Karpas-422 (cell line): ENCODE data around the gene PEX26. TPM values are rescaled to one million over a fixed set of nuclear protein-coding genes. Genes with fewer than 3 reads are reported as not detected.

Experiments
- DNase-seq: peaks from one replicate; pipeline ENCODE4 v3.0.0-alpha.2; 2015
- H2AFZ ChIP-seq: fragments of 200-600 bp; sonication (generic); 2 replicates; pipeline ENCODE4 v1.6.1; 2014; ENCODE audit warnings: antibody characterized with exemption, low read length, mixed read lengths
- H3K27ac ChIP-seq: fragments of 200-600 bp; sonication (generic); 2 replicates; pipeline ENCODE4 v1.5.1; 2014; ENCODE audit warnings: mild to moderate bottlenecking, low read length, moderate library complexity
- H3K27me3 ChIP-seq: fragments of 200-600 bp; sonication (generic); 2 replicates; pipeline ENCODE4 v1.6.1; 2014; ENCODE audit warnings: low read length, mixed read lengths
- H3K36me3 ChIP-seq: fragments of 200-600 bp; sonication (generic); 2 replicates; pipeline ENCODE4 v1.6.1; 2014; ENCODE audit warnings: low read length, mixed read lengths; ENCODE audit not compliant: insufficient read depth
- H3K4me1 ChIP-seq: fragments of 200-600 bp; sonication (generic); 2 replicates; pipeline ENCODE4 v1.6.1; 2014; ENCODE audit warnings: mild to moderate bottlenecking, low read length, mixed read lengths
- H3K4me2 ChIP-seq: fragments of 200-600 bp; sonication (generic); 2 replicates; pipeline ENCODE4 v1.6.1; 2014; ENCODE audit warnings: low read length, low read depth, mild to moderate bottlenecking; ENCODE audit not compliant: poor library complexity, severe bottlenecking
- H3K4me3 ChIP-seq: fragments of 200-600 bp; sonication (generic); 2 replicates; pipeline ENCODE4 v1.5.1; 2014; ENCODE audit warnings: mild to moderate bottlenecking, antibody characterized with exemption, low read length, mixed read lengths
- H3K79me2 ChIP-seq: fragments of 200-600 bp; sonication (generic); 2 replicates; pipeline ENCODE4 v1.6.1; 2014; ENCODE audit warnings: mild to moderate bottlenecking, low read length, mixed read lengths
- H3K9ac ChIP-seq: fragments of 200-600 bp; sonication (generic); 2 replicates; pipeline ENCODE4 v1.6.0; 2014; ENCODE audit warnings: low read length
- H3K9me2 ChIP-seq: fragments of 200-600 bp; sonication (generic), shearing (Covaris generic); replicated peaks from 2 replicates; pipeline ENCODE4 v1.6.0; 2014; ENCODE audit warnings: mild to moderate bottlenecking, low read length, moderate library complexity; ENCODE audit not compliant: insufficient read depth
- H3K9me3 ChIP-seq: fragments of 300-700, 200-600 bp; sonication (generic); 2 replicates; pipeline ENCODE4 v1.6.1; 2014; ENCODE audit warnings: low read length, mixed read lengths
- H4K20me1 ChIP-seq: fragments of 200-600 bp; sonication (generic); 2 replicates; pipeline ENCODE4 v1.6.1; 2014; ENCODE audit warnings: mild to moderate bottlenecking, antibody characterized with exemption, low read length, low read depth; ENCODE audit not compliant: insufficient read depth
- small RNA-seq: library from RNA; depleted of rRNA; stranded (forward); fragments of <200 nt; gene quantifications from one replicate; pipeline ENCODE3, GENCODE V24; 2014
- total RNA-seq: library from RNA; depleted of rRNA; stranded (reverse); fragments of >200 nt; shearing (Covaris generic); gene quantifications from 2 replicates; pipeline ENCODE4 v1.2.3, GENCODE V29; 2014; ENCODE audit warnings: low replicate concordance; rRNA removed

PEX26 gene
- total RNA-seq, 1 experiment from 2014 or later, result 22.4 TPM

DNA sequence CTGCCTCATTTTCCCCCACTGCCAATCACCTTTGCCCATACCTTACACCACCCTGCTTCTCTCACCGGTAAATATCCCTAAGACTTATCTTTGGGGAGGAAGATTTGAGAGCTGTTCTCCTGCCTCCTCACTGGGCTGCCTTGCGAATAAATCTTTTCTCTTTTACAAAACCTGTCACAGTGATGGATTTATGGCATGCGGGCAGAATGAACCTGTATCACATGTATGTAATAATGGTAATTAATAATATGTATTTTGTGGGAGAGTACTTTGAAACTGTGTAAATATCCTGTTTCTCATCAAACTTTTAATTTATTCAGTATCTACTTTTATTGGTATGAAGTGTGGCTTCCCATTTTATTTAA lies 68.6 kb downstream of the PEX26 start:
- Histone ChIP-seq H3K9me3 (no peaks in the 10 kb centered on the region), H3K27ac (no peak overlapping the region), H3K36me3 (no peaks in the 10 kb centered on the region), H3K4me2 (no peak overlapping the region), H3K79me2 (no peaks in the 10 kb centered on the region), H4K20me1 (no peaks in the 10 kb centered on the region), H3K9me2 (no peaks in the 10 kb centered on the region), H2AFZ (no peak overlapping the region), H3K27me3 (no peaks in the 10 kb centered on the region), H3K4me1 (peaks cover 8% of the 10 kb centered on the region), H3K9ac (no peak overlapping the region), H3K4me3 (no peak overlapping the region)
- DNase-seq, result no peak

DNA sequence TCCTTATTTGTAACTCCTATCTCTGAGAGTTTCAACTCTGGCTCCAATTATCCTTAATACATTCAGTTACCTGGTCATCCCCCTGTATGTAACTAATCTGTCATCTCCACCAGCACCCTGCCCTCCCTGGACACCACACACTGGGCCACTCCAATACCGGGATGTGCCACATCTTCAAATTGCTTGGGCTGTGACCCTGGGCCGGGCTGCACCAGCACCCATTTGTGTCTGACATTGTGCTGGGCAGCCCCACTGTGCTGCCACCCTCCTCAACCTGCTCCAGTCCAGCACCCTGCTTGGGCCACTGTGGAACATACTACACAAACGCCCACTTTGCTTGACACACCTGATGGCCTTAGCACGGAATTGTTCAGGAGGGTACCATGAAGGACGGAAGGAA lies 70.0 kb downstream of the PEX26 start:
- Histone ChIP-seq H3K79me2 (no peaks in the 10 kb centered on the region), H3K4me3 (no peak overlapping the region), H3K27me3 (no peaks in the 10 kb centered on the region), H3K27ac (no peak overlapping the region), H3K9me3 (no peaks in the 10 kb centered on the region), H3K4me1 (peaks cover 8% of the 10 kb centered on the region), H3K36me3 (no peaks in the 10 kb centered on the region), H3K4me2 (no peak overlapping the region), H3K9ac (no peak overlapping the region), H2AFZ (no peak overlapping the region), H4K20me1 (no peaks in the 10 kb centered on the region), H3K9me2 (no peaks in the 10 kb centered on the region)
- no peak for DNase-seq

DNA sequence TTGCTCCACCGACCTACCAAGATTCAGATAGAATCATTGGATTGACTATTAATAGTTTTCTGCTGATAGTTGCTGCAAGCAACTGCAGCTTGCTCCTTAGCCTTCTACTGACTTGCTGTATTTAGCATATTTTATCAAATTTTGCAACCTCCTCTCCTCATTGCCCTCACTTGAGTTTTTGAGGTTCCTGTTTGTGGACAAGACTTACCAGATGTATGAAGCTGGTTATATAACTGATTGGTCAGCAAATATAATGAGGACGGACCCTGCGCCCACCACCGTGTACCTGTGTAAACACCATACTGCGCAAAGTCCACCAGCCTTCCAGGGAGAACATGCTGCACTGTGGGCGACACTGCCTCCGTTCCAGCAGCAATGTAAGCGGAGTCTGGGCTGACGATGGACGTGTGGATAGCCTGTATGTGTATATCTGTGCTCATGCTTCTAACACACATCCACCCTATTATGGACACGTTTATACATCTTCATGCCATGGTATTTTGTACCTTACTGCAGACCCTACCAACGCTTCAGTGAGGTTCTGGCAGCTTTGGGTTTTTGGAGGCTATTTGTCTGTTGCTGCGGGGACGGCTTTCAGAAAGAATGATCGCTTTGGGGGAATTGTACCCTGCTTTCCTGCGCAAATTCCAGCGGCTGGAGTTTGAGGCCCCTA lies 70.6 kb downstream of the PEX26 start:
- peaks cover 8% of the 10 kb centered on the region for H3K4me1 ChIP-seq
- no peak for DNase-seq
- no peak overlapping the region for H3K4me2 ChIP-seq
- H2AFZ ChIP-seq, result no peak overlapping the region
- no peak overlapping the region for H3K4me3 ChIP-seq
- H3K9ac ChIP-seq, result no peak overlapping the region
- no peaks in the 10 kb centered on the region for H3K79me2 ChIP-seq
- no peaks in the 10 kb centered on the region for H3K9me2 ChIP-seq
- no peak overlapping the region for H3K27ac ChIP-seq
- H3K36me3 ChIP-seq, result no peaks in the 10 kb centered on the region
- no peaks in the 10 kb centered on the region for H3K27me3 ChIP-seq
- H4K20me1 ChIP-seq, result no peaks in the 10 kb centered on the region
- no peaks in the 10 kb centered on the region for H3K9me3 ChIP-seq

DNA sequence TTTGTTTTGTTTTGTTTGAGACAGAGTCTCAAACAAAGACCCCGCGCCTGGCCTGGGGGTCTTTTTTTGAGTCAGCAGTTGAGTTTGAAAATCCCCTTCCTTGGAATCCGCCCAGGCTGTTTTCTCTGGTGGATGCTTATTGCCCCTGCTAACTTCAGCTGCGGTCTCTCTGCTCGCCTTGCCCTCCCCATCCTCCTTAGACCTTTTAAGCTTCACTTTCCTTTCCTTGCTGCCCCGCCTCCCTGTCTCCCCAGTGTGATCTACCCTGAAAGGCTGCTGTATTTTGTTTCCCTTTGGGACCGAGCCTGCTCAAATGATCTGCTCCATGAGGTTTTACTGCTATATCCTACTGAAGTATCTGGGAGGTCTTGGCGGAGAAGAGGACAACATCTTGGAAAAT lies 74.7 kb downstream of the PEX26 start:
- H3K79me2 ChIP-seq, result no peaks in the 10 kb centered on the region
- no peaks in the 10 kb centered on the region for H4K20me1 ChIP-seq
- no peaks in the 10 kb centered on the region for H3K27me3 ChIP-seq
- H2AFZ ChIP-seq, result no peak overlapping the region
- no peak for DNase-seq
- H3K9me3 ChIP-seq, result no peaks in the 10 kb centered on the region
- H3K4me2 ChIP-seq, result no peak overlapping the region
- no peak overlapping the region for H3K4me3 ChIP-seq
- H3K36me3 ChIP-seq, result no peaks in the 10 kb centered on the region
- no peak overlapping the region for H3K27ac ChIP-seq
- no peaks in the 10 kb centered on the region for H3K9me2 ChIP-seq
- H3K9ac ChIP-seq, result no peak overlapping the region
- H3K4me1 ChIP-seq, result peaks cover 8% of the 10 kb centered on the region

DNA sequence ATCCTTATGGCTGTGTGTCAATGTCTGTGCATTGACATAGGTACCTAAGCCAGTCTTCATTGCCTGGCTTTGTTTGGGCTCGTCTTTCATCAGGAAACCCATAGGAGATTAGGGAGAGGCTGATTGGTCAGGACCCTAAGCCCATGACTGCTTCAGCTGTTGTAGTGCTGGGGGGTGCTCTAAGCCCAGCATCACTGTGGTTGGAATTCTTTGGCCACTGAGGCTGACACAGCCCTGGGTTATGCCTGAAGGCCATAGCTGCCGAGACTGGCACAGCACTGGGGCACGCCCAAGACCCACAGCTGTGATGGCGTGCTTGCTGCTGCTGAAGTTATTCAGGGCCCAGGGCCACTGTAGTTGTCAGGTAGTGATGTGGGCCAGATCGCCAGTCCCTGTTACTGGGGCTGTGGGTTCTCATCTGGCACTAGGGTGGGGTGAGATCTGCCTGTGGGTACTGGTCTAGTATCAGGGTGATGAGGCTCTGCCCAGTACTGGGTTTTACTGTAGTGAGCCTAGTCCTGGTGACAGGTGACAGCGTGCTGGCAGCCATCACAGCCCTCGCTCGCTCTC lies 77.1 kb downstream of the PEX26 start:
- Histone ChIP-seq H3K4me3 (no peak overlapping the region), H3K4me1 (peaks cover 5% of the 10 kb centered on the region), H3K9me3 (no peaks in the 10 kb centered on the region), H3K79me2 (no peaks in the 10 kb centered on the region), H3K27ac (no peak overlapping the region), H3K9ac (no peak overlapping the region), H3K36me3 (no peaks in the 10 kb centered on the region), H4K20me1 (no peaks in the 10 kb centered on the region), H3K9me2 (no peaks in the 10 kb centered on the region), H3K4me2 (no peak overlapping the region), H3K27me3 (no peaks in the 10 kb centered on the region), H2AFZ (no peak overlapping the region)
- no peak for DNase-seq

Small RNAs within 50 kb of the gene (small RNA-seq; reads per million reads assigned to genes)
- gene AC016027.5, result not detected

Other genes starting within 250 kb of the PEX26 start
- gene MICAL3, start 53.4 kb upstream of the PEX26 start, total RNA-seq, result 54.9 and 64.1 TPM in 2 replicates
- gene TUBA8, start 32.8 kb downstream of the PEX26 start, total RNA-seq, result 1.5 and 3.0 TPM in 2 replicates
- 1.0 and 3.3 TPM in 2 replicates for gene USP18, start 72.2 kb downstream of the PEX26 start, total RNA-seq